EH (cell line): ENCODE data around the gene SLC36A4.
"Not testable (repeated sequence)": the region's sequence is repeated elsewhere in the genome, so short reads cannot be mapped to it uniquely, and the experiment has no call there.

ENCODE experiments used
- DNase-seq: peaks from one replicate; pipeline ENCODE4 v3.0.0-alpha.2; 2015; ENCODE audit warnings: low read depth

Gene SLC36A4

DNA sequence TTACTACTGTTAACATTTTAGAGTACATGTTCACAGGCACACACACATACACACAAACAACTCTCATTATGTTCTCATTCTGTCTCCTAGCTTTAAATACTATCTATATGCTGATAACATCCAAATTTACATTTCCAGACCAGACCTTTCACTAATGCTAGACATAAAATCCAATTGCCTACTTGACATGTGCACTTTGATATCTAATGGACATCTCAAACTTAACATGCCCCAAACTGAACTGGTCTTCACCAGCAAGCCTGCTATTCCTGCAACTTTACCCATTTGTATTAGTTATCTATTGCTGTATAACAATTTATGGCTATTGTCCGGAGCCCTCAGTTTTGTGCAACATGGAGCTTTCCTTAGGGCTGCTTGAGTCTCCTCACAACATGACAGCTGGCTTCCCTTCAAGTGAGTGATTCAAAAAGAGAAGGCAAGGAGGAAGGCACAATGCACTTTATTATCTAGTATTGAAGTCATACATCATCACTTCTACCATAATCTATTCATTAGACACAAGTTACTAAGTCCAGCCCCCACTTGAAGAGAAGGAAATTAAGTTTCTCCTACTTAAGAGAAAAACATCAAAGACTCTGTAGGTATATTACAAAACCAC, 3.0 kb downstream of the SLC36A4 start:
- no peak for DNase-seq

DNA sequence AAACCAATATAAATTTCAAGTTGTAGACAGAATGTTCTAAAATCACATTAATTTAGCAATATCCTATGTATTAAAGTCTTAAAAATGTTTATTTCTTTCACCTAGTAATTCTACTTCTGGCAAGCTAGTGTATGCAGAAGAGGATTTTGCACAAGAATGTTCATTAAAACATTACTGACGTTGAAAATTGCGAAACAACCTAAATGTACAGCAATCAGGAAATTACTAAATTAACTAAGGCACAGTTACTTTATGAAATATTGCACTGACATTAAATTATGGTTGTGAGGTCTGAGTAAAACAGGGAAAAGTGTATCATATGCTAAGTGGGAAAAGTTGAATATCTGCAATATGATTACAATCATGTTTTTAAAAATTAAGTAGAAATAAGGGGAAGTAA, 4.1 kb downstream of the SLC36A4 start:
- no peak for DNase-seq

DNA sequence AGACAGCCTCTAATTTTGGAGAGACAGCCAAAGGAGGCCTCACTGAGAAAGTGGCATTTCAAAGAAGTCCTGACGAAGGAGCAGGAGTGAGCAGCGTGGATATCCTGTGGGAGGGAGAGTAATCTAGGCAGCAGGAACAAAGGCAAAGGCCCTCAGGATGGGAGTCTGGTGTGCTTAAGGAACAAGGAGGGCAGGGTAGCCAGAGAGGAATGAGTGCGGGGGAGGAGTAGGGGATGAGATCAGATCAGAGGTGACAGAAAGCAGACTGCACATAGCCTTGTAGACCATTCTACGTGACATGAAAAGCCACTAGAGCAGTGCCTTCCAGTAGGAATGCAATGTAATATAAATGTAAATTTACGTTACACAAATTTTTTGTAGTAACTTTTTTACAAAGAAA, 5.6 kb downstream of the SLC36A4 start:
- DNase-seq, result no peak

DNA sequence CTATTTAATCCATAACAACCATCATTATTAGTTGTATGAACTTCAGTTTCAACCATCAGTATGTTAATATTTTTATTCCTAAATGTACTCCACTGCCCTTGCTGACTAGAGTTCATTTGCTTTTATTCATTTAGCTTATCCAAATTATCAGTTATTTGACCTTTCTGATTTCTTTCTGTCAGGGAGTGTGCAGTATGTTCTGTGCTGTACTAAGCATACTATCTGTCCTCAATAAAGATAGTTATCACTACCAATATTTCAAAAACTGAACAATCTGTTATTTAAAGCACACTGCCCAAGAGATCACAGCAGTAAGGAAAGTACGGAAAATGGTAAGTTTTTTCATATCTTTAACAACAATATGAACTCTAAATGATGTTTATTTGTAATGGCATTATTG, 8.3 kb downstream of the SLC36A4 start:
- no peak for DNase-seq

DNA sequence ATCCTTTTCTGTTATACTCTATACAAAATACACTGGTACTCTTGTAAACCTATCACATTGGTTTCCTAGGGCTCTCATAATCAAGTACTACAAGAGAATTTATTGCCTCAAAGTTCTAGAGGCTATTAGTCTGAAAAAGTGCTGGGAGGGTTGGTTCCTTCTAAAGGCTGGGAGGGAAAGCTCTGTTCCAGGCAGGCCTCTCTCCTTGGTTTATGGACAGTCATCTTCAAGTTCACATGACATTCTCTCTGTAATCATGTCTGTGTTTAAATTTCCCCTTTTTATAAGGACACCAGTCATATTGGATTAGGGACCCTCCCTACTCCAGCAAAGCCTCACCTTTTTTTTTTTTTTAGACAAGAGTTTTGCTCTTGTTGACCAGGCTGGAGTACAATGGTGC, 9.1 kb downstream of the SLC36A4 start:
- no peak for DNase-seq

DNA sequence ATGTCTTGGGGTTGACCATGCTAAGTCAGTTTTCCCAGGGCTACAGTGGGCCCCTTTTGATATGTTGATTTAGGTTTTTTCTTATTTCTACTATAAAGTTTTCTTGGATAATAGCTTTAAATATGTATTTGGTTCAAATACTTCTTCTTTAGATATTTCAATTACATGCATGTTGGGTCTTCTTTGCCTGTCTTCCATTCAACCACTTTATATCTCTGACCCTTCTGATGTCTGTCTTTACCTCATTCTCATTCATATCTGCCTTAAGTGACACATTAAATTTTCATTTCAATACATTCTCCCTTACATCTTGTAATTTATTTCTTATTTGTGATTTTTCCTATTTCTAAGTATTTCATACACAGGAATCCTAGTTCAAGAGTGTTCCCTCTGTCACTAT, 10.5 kb downstream of the SLC36A4 start:
- DNase-seq, result no peak

DNA sequence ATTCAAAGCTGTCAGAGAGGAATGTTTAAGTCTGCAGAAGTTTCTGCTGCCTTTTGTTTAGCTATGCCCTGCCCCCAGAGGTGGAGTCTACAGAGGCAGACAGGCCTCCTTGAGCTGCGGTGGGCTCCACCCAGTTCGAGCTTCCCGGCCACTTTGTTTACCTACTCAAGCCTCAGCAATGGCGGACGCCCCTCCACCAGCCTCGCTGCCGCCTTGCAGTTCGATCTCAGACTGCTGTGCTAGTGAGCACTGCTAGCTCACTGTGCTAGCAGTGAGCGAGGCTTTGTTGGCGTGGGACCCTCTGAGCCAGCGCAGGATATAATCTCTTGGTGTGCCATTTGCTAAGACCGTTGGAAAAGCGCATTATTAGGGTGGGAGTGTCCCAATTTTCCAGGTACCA, 19.9 kb downstream of the SLC36A4 start:
- DNase-seq, result not testable (repeated sequence)

DNA sequence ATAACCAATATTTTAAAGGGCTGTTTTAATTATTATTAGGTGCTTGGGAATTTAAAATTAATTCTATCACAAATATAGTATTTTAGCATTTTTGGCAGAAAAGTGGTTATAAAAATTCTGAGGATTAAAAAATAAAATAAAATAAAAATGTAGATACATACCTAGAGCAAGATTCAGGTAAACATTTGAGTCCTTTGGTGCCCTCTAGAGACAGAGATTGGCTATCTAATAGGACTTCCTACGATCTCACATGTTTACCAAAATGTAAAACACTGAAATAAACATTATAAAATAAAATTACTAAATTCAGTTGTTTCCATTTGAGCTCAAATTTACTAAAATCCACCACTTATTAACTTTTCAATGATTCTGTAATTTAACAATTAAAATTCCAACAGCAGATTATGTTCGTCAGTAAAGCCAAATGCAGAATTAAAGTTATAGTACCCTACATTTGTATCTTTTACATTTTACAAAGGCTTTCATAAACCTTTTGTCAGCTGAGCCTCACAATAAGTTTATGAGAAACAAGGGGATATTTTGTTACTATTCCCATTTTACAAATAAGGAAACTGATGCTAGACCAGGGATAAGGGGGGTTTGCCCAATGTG, 27.7 kb downstream of the SLC36A4 start:
- peak; percentile 53 for DNase-seq

DNA sequence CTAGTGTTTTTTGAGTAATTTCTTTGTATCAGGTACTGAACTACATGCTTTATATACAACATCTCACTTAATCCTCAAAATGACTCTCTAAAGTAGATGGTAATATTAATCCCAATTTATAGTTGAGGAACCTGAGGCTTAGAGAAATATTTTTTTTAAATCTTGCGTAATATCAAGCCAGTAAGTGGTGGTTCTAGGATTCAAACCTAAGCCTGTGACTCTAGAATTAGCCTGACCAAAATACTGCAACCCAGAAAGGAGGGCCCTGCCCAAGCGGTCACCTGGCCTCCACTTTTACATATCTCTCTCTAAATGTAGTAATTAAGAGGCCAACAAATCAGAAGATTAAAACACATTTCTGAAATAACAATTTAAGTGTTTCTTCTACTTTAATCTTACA, 28.6 kb downstream of the SLC36A4 start:
- DNase-seq, result no peak

DNA sequence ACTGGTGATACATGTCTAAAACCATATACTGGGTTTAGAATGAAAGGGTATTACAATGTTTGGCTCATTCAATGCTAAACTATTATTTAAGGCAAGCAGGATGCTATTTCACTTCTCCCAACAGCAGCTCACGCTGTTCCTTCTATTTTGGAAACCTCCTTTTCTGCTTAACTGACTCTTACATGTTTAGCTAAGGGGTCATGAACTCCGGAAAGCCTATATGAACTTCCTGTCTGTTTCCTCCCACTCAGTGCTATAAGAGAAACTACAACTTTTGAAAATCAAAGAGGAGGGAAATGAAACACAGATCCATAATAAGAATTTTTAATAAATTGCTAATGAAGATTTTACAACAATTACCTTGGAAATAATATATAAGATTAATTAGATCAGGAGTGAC, 30.9 kb downstream of the SLC36A4 start:
- no peak for DNase-seq

DNA sequence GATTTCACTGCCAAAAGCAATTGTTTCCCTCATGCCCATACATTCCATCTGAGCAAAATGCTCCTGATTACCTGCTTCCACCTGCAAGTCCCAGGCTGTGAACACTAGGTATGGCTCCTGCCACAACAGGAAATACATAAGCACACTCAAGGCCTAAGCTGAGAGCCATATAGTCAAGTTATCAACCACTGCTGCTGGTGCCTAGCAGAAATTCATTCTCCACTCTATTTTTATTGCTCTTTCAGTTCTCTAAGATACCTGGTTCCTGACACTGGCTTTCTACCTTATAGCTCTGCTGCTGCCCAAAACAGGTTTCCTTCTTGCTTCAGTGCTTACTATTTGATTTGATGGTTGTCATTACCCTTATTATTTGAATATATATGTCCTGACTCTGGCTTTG, 31.6 kb downstream of the SLC36A4 start:
- no peak for DNase-seq

DNA sequence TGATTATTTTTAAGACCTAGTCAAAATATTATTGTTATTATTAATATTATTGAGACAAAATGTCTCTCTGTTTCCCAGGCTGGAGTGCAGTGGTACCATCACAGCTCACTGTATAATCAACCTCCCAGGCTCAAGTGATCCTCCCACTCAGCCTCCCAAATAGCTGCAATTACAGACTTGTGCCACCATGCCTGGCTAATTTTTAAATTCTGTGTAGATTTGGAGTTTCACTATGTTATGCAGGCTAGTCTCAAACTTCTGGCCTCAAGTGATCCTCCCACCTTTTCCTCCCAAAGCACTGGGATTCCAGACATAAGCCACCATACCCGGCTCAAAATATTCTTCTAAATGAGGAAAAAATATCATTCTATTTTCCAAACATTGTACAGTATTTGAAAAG, 37.0 kb downstream of the SLC36A4 start:
- no peak for DNase-seq

DNA sequence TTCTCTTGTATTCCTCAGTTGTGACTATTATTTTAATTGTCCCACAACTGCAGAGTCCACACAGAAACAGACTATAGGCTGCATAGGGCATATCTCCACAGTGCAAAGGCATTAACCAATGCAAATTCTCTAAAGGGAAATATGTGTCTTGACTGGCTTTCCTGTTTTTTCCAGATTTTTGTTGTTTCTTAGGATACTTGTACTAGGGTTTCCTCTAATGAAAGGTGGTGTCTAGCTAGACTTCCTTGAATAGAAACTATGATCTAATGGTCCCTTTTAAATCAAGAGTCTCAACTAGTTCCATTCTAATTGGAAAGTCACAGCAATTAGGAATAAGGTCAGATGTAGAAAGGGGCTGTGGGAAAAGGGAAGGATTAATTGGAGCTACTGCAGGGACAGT, 37.6 kb downstream of the SLC36A4 start:
- DNase-seq, result no peak

DNA sequence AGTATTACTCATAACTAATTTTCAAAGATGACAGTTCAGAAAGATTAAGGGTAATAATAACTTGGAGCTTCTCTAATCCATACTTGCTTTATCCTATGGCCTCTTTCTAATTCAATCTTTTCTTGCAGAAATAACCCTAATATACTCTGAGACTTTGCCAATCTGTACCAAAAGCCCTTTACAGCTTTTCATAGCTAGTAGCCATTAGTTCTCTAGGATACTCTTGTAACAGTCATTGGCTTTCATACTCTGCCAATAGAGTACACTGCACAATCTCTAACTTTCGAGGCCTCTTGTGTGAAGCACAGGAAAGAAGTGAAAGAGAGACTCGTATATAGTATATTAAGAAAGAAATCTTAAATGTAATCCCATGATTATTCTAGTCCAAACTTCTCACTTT, 38.1 kb downstream of the SLC36A4 start:
- DNase-seq, result no peak

DNA sequence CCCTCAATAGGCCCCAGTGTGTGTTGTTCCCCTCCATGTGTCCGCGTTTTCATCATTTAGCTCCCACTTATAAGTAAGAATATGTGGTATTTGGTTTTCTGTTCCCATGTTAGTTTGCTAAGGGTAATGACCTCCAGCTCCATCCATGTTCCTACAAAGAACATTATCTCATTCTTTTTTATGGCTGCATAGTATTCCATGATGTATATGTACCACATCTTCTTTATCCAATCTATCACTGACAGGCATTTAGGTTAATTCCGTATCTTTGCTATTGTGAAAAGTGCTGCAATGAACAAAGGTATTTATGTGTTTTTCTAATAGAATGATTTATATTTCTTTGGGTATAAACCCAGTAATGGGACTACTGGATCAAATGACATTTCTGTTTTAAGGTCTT, 42.1 kb downstream of the SLC36A4 start:
- DNase-seq, result no peak

DNA sequence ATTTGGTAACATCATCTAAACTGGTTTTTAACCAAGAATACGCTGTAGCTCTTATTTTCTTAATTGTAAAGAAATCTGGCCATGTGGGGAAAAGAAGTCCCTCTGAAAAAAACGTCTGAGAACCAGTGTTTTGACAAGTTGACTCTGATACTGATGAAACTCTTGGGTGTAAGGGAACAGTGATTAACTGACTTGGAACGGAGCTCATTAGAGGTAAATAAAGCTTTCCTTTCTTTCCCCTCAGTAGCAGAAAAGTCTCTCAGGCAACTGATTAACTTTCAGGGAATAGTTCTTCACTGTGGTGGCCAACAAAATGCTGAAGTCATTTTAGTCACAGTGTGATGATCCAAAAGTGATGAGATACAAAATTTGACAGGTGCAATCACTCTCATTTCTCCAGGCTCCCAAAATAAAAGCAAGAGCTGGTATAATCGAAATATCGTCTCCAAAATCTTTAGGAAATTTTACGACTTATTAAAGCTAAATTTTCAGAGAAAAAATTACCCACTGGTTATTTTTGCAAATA, 52.3 kb downstream of the SLC36A4 start:
- no peak for DNase-seq

DNA sequence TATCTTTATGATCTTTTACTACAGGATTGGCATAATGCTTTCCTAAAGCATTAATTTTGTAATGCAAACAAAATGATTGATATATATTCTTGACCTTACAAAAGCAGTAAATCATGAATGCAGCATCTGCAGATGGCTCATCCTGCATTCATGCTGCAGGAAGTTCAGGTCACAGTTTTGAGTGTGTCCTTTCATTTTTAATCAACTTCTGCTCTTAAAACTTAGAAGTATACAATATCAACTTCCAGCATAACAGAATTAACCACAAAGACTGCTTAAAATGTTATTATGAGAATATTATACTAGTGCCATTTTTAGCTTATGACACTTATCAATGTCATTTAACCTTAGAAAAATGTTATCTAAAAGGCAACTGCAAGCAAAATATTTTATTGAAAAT, 54.0 kb downstream of the SLC36A4 start:
- DNase-seq, result peak; percentile 61

DNA sequence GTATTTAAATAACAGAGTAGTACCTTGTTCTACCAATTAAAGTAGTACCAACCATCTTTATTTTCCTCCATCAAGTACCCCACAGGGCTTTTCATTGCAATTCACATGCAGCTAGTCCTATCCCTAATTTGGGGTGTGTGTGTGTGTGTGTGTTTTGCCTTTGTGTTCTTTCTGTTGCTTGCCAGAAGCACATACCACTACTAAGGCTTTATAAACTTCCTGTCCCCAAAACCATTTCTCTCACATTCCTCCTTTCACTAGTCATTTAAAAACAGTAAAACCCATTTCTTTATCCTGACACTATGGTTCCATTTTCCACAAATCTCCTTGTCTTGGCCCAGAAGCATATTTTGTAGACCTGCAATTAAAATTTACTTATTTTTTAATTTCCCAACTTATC, 54.6 kb downstream of the SLC36A4 start:
- DNase-seq, result peak; percentile 85

DNA sequence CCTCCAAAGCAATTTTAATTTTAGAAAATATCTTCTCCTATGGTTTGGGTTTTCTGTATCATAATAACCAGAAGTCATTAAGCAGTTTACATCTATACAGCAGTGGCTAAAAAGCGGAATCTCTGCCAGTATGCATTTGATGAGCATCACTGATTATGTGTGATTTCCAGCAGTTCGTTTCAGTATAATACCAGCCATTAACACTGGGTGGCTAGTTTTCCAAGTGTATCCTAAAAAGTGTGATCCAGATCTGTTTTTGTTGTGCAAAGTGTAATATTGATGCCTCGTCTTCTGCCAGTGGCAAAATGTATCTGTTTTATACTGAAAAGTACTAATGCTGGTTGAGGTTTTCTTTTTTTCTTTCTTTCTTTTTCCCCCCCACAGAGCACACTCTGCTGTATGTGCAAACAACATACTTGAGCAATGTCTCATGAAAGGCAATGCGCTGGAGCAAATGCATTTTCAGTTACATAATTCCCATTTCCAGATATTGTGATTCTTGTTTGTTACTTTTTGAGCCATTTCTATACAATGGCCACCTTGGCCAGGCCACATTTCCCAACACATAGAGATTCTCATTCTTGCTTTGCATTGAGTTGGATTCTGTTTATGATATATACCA, 64.2 kb downstream of the SLC36A4 start:
- peak; percentile 74 for DNase-seq

DNA sequence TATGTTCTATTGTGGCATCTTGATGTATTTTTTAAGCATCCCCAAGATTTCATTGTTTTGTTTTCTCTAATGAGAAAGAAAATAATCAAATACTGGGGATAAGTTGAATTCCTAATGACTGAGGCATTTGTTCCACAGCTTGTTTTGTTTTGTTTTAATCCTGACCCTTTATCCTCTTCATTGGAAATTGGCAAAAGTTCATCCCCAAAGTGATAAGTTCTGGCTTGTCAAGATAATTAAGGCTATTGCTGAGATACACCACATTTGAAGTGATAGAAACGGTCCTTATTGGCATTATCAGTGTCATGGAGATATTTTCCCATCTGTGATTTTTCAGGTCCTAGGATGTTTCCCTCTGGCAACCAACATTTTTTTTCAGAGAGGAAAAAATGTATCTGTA, 65.0 kb downstream of the SLC36A4 start:
- peak; percentile 41 for DNase-seq

DNA sequence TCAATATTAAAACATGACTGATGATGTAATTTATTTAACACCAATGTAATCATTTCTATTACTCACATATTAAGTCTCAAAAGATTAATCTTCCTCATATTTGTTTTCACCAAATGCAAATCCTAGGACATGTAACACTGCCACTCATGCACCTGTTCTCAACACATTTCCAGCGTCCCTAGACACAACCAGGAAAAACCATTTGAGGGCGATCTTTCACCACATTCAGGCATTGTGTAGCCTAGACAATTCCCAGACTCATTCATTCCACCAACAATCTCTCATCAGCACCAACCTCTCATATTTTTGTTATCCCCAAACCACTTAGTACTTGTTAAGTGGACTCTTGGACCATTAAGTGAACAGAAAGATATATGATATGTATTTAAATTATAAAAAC, 66.1 kb downstream of the SLC36A4 start:
- DNase-seq, result no peak

DNA sequence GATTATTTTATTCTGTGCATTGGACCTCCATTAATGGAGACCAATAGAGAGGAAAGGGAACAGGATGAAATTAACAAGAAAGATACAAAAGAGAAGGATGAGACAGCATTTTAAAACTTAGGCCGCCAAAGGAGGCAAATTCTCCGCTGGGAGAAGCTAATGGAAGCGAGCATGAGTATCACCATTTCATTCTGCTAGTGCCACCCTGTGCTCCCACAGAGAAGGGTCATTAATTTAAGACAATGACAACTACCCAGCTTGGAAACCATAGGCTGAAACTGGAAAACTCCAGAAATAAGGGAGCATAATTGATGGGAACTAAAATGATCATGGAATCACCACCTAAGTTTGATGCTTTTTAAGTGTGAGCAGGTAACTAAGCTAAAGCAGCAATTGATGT, 69.2 kb downstream of the SLC36A4 start:
- DNase-seq, result no peak

DNA sequence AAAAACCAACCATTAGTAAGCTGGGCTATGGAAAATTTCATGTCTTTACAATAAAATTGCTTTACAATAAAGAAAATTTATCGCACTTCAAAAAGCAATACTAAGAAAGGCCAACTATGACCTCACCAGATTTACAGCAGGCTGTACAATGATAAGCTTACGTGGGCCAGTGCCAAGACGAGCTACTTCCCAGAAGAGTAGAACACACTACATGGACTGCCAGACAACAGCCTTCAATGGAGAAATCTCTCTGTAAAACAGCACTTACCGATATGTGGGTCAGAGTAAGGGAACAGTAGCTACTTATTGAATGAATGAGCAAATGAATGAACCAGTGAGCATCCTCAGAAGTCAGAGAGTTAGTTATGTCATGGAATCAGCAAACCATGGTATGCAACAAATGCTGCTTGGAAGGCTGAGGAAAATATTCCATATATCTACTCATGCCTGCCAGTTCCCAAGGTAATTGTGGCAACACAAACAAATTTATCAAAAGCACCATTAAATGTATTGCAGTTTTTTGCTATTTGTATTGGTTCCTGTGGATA, 74.4 kb downstream of the SLC36A4 start:
- DNase-seq, result peak; percentile 19
